Fibroblast of lung (primary cell): Measurements from ENCODE around the gene NEMP2.

Source experiments
- CTCF ChIP-seq, 2 donors: IDR thresholded peaks in 1 of 2; conservative IDR thresholded peaks in 1 of 2; 1 replicate in 1 of 2; 2 replicates in 1 of 2; pipeline ENCODE4 v1.5.1; 2011 to 2012; ENCODE audit warnings: low read length in 2 of 2, control low read depth in 1 of 2, inconsistent platforms in 1 of 2, low read depth in 1 of 2, mild to moderate bottlenecking in 1 of 2
- EZH2 ChIP-seq: IDR thresholded peaks from 2 replicates; pipeline ENCODE4 v1.5.1; 2012; ENCODE audit warnings: low read length, control low read depth, mild to moderate bottlenecking; ENCODE audit errors: missing control alignments

DNA sequence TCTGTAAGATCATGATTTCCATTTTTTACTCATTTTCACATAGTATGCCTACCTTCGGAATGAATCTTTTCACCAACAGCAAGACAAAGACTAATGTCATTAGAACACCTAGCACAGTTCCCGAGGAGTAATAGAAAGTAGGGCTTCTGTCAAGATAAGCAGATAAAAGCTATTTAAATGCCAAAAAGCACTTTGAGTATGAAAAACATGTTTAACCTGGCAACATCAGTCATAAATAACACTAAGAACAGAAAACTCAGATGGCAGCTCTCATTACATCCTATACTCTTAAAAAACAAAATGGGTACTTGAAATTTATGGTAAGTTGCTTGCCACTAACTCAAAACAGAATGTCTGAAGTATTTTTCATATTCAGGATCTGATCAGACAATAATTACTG is 17.1 kb downstream of the NEMP2 start:
- TF ChIP-seq CTCF (conservative IDR thresholded peaks at IDR 0.05 in 1 of 2, IDR thresholded peaks at IDR 0.05 in 1 of 2; ENCODE audit: low read depth in 1 of 2, low read length in 2 of 2) (no peak), EZH2 (no peak)
